Measurements from ENCODE around the gene COLEC11.
"Not testable (repeated sequence)": the region's sequence is repeated elsewhere in the genome, so short reads cannot be mapped to it uniquely, and the experiment has no call there.

COLEC11 gene

GRCh38 chr2:3659447-3660432 is 64.8 kb downstream of the COLEC11 start:
- DNase-seq, result no peak
- TF ChIP-seq GATA1 (IDR thresholded peaks at IDR 0.05; ENCODE audit: low read depth, low read length) (no peak), POLR2A (IDR thresholded peaks at IDR 0.05; ENCODE audit: low read length) (no peak)

GRCh38 chr2:3660640-3661039 is 65.7 kb downstream of the COLEC11 start:
- DNase-seq, result not testable (repeated sequence)

- DNase-seq, result no peak
- no peak for TF ChIP-seq POLR2A (IDR thresholded peaks at IDR 0.05; ENCODE audit: low read length)
- no peak for TF ChIP-seq GATA1 (IDR thresholded peaks at IDR 0.05; ENCODE audit: low read depth, low read length)
Observed at GRCh38 chr2:3661149-3661660, 66.3 kb downstream of the COLEC11 start.

GRCh38 chr2:3662239-3662638 is 67.3 kb downstream of the COLEC11 start:
- TF ChIP-seq GATA1 (IDR thresholded peaks at IDR 0.05; ENCODE audit: low read depth, low read length) (no peak), POLR2A (IDR thresholded peaks at IDR 0.05; ENCODE audit: low read length) (no peak)
- no peak for DNase-seq

- no peak for DNase-seq
- TF ChIP-seq GATA1 (IDR thresholded peaks at IDR 0.05; ENCODE audit: low read depth, low read length) (no peak), POLR2A (IDR thresholded peaks at IDR 0.05; ENCODE audit: low read length) (no peak)
Observed at GRCh38 chr2:3664118-3664517, 69.2 kb downstream of the COLEC11 start.

- TF ChIP-seq GATA1 (IDR thresholded peaks at IDR 0.05; ENCODE audit: low read depth, low read length), result no peak
- no peak for TF ChIP-seq POLR2A (IDR thresholded peaks at IDR 0.05; ENCODE audit: low read length)
- DNase-seq, result no peak
Observed at GRCh38 chr2:3664925-3665324, 70.0 kb downstream of the COLEC11 start.

- no peak for TF ChIP-seq GATA1 (IDR thresholded peaks at IDR 0.05; ENCODE audit: low read depth, low read length)
- no peak for TF ChIP-seq POLR2A (IDR thresholded peaks at IDR 0.05; ENCODE audit: low read length)
- DNase-seq, result no peak
Observed at GRCh38 chr2:3665886-3666612, 71.1 kb downstream of the COLEC11 start.

- no peak for DNase-seq
- TF ChIP-seq GATA1 (IDR thresholded peaks at IDR 0.05; ENCODE audit: low read depth, low read length) (no peak), POLR2A (IDR thresholded peaks at IDR 0.05; ENCODE audit: low read length) (no peak)
Observed at GRCh38 chr2:3666613-3666975, 71.7 kb downstream of the COLEC11 start.

- no peak for DNase-seq
Observed at GRCh38 chr2:3667151-3667631, 72.3 kb downstream of the COLEC11 start.

GRCh38 chr2:3669656-3670055 is 74.7 kb downstream of the COLEC11 start:
- no peak for TF ChIP-seq GATA1 (IDR thresholded peaks at IDR 0.05; ENCODE audit: low read depth, low read length)
- TF ChIP-seq POLR2A (IDR thresholded peaks at IDR 0.05; ENCODE audit: low read length), result no peak
- DNase-seq, result no peak

More at GRCh38 chr2:3667151-3667631, 72.3 kb downstream of the COLEC11 start:
- TF ChIP-seq GATA1 (IDR thresholded peaks at IDR 0.05; ENCODE audit: low read depth, low read length), result no peak
- TF ChIP-seq POLR2A (IDR thresholded peaks at IDR 0.05; ENCODE audit: low read length), result no peak

- no peak for DNase-seq
- TF ChIP-seq GATA1 (IDR thresholded peaks at IDR 0.05; ENCODE audit: low read depth, low read length) (no peak), POLR2A (IDR thresholded peaks at IDR 0.05; ENCODE audit: low read length) (no peak)
Observed at GRCh38 chr2:3670376-3670775, 75.5 kb downstream of the COLEC11 start.

- no peak for TF ChIP-seq GATA1 (IDR thresholded peaks at IDR 0.05; ENCODE audit: low read depth, low read length)
- no peak for TF ChIP-seq POLR2A (IDR thresholded peaks at IDR 0.05; ENCODE audit: low read length)
- DNase-seq, result no peak
Observed at GRCh38 chr2:3670941-3671340, 76.0 kb downstream of the COLEC11 start.

GRCh38 chr2:3672861-3673678 is 78.2 kb downstream of the COLEC11 start:
- no peak for TF ChIP-seq GATA1 (IDR thresholded peaks at IDR 0.05; ENCODE audit: low read depth, low read length)
- TF ChIP-seq POLR2A (IDR thresholded peaks at IDR 0.05; ENCODE audit: low read length), result no peak

More at GRCh38 chr2:3672861-3673678, 78.2 kb downstream of the COLEC11 start:
- no peak for DNase-seq

Data from erythroblast (primary cell).